Cardiac septum (tissue), 1 donor: ENCODE results near the gene GOLGA7B. TPM values are rescaled to one million over a fixed set of nuclear protein-coding genes. Genes with fewer than 3 reads are reported as not detected.

Source experiments
- DNase-seq: peaks from one replicate; pipeline ENCODE4 v3.0.0-alpha.2; 2020; ENCODE audit warnings: low spot score
- intact Hi-C: fragments of 100-400 bp; cut with DNase I; formaldehyde crosslinking; loops from one replicate; pipeline ENCODE4 v1.14.0; 2022
- total RNA-seq: library from RNA; stranded (reverse); fragmentation: NEBNext Ultra II Directional; extraction: Animal tissue kit (Norgen Biotek cat#: 25700); gene quantifications from one replicate; pipeline ENCODE4 v1.2.1, GENCODE V29; 2021
- donor health status: DM: no; HTN: no; CAD: no.

The GOLGA7B gene
- total RNA-seq, 1 donor from 2014 or later, result 0.54 TPM

GRCh38 chr10:97889461-97890265 lies 40.0 kb downstream of the GOLGA7B start:
- DNase-seq, result no peak
- intact Hi-C loops, result no loop called here

GRCh38 chr10:97891497-97892167 lies 42.0 kb downstream of the GOLGA7B start:
- intact Hi-C loops, result no loop called here
- no peak for DNase-seq

- intact Hi-C loops, result no loop called here
- DNase-seq, result no peak
Measured at GRCh38 chr10:97892506-97892905, 42.9 kb downstream of the GOLGA7B start.

GRCh38 chr10:97892939-97893338 lies 43.3 kb downstream of the GOLGA7B start:
- no peak for DNase-seq

GRCh38 chr10:97894092-97894491 lies 44.4 kb downstream of the GOLGA7B start:
- intact Hi-C loops, result no loop called here
- DNase-seq, result no peak

More at GRCh38 chr10:97892939-97893338, 43.3 kb downstream of the GOLGA7B start:
- intact Hi-C loops, result no loop called here

- DNase-seq, result no peak
- intact Hi-C loops, result no loop called here
Measured at GRCh38 chr10:97895084-97895483, 45.4 kb downstream of the GOLGA7B start.

GRCh38 chr10:97895915-97896314 lies 46.3 kb downstream of the GOLGA7B start:
- DNase-seq, result no peak
- intact Hi-C loops, result no loop called here

GRCh38 chr10:97896756-97897358 lies 47.2 kb downstream of the GOLGA7B start:
- no peak for DNase-seq
- intact Hi-C loops, result no loop called here

GRCh38 chr10:97898429-97898828 lies 48.8 kb downstream of the GOLGA7B start:
- intact Hi-C loops, result no loop called here
- no peak for DNase-seq

GRCh38 chr10:97901381-97901780 lies 51.7 kb downstream of the GOLGA7B start:
- intact Hi-C loops, result no loop called here
- no peak for DNase-seq

- intact Hi-C loops, result no loop called here
- no peak for DNase-seq
Measured at GRCh38 chr10:97903128-97904017, 53.7 kb downstream of the GOLGA7B start.

- no peak for DNase-seq
- intact Hi-C loops, result no loop called here
Measured at GRCh38 chr10:97904018-97904381, 54.4 kb downstream of the GOLGA7B start.

GRCh38 chr10:97904576-97904975 lies 54.9 kb downstream of the GOLGA7B start:
- no peak for DNase-seq
- intact Hi-C loops, result no loop called here

- DNase-seq, result no peak
- intact Hi-C loops, result no loop called here
Measured at GRCh38 chr10:97905276-97905675, 55.6 kb downstream of the GOLGA7B start.

- no peak for DNase-seq
- intact Hi-C loops, result no loop called here
Measured at GRCh38 chr10:97907211-97907610, 57.6 kb downstream of the GOLGA7B start.

- intact Hi-C loops, result no loop called here
- no peak for DNase-seq
Measured at GRCh38 chr10:97907830-97908229, 58.2 kb downstream of the GOLGA7B start.

GRCh38 chr10:97910661-97911060 lies 61.0 kb downstream of the GOLGA7B start:
- intact Hi-C loops, result loop anchor here (10.0 kb wide), 1 partner anchor 394 kb away; no protein-coding TSS in a partner anchor

GRCh38 chr10:97911217-97911616 lies 61.6 kb downstream of the GOLGA7B start:
- DNase-seq, result no peak
- intact Hi-C loops, result loop anchor here (10.0 kb wide), 1 partner anchor 394 kb away; no protein-coding TSS in a partner anchor

More at GRCh38 chr10:97910661-97911060, 61.0 kb downstream of the GOLGA7B start:
- DNase-seq, result no peak

GRCh38 chr10:97913193-97913592 lies 63.5 kb downstream of the GOLGA7B start:
- intact Hi-C loops, result loop anchor here (10.0 kb wide), 1 partner anchor 392 kb away; no protein-coding TSS in a partner anchor
- no peak for DNase-seq
